K562 (cell line): ENCODE results near the gene SPTBN5.

Experiments used
- EGR1 ChIP-seq: fragments of 450-650 bp; conservative IDR thresholded peaks from 2 replicates; pipeline ENCODE4 v1.6.1; 2017; ENCODE audit warnings: mild to moderate bottlenecking
- FOXA1 ChIP-seq: fragments of 450-650 bp; IDR thresholded peaks from 2 replicates; pipeline ENCODE4 v1.6.1; 2016; ENCODE audit warnings: mild to moderate bottlenecking, borderline replicate concordance
- POLR2A ChIP-seq: fragments of 450-650 bp; conservative IDR thresholded peaks from 2 replicates; pipeline ENCODE4 v1.6.1; 2016
- POLR2AphosphoS5 ChIP-seq: IDR thresholded peaks from 2 replicates; pipeline ENCODE4 v1.6.1; 2011; ENCODE audit warnings: mild to moderate bottlenecking, low read depth, low read length, moderate library complexity; ENCODE audit not compliant: control insufficient read depth, insufficient read depth
- POLR2B ChIP-seq: fragments of 450-650 bp; IDR thresholded peaks from 2 replicates; pipeline ENCODE4 v1.6.1; 2018; ENCODE audit warnings: low read depth; ENCODE audit not compliant: partially characterized antibody
- RFX5 ChIP-seq: IDR thresholded peaks from 2 replicates; pipeline ENCODE4 v1.6.1; 2011; ENCODE audit warnings: low read depth, mild to moderate bottlenecking, improper control_type of control experiment, low read length
- SAP30 ChIP-seq: fragments of 200-600 bp; sonication (generic); IDR thresholded peaks from 2 replicates; pipeline ENCODE4 v1.6.1; 2012; ENCODE audit warnings: borderline replicate concordance, low read depth, mild to moderate bottlenecking, moderate library complexity, low read length, control low read depth, inconsistent platforms; ENCODE audit not compliant: insufficient read depth, poor library complexity, severe bottlenecking
- SMARCC2 ChIP-seq: fragments of 450-650 bp; IDR thresholded peaks from 2 replicates; pipeline ENCODE4 v1.6.1; 2017; ENCODE audit warnings: antibody characterized with exemption, moderate library complexity, mild to moderate bottlenecking, low read depth
- ZNF3 ChIP-seq: fragments of 250-450 bp; sonication (Bioruptor Pico); IDR thresholded peaks from 2 replicates; pipeline ENCODE4 v1.5.0; 2021; ENCODE audit warnings: mild to moderate bottlenecking, moderate library complexity
- TF ChIP-seq, protein P1 (sequence below), 2 experiments: fragments of 450-650 bp in 1 of 2; sonication (generic) in 1 of 2; formaldehyde crosslinking in 1 of 2; IDR thresholded peaks; 2 replicates each; pipeline versions ENCODE4 v1.7.1 to v1.9.0; 2016 to 2022; ENCODE audit warnings: inconsistent platforms in 1 of 2, mild to moderate bottlenecking in 1 of 2, missing genetic modification reagents in 1 of 2

DNA sequence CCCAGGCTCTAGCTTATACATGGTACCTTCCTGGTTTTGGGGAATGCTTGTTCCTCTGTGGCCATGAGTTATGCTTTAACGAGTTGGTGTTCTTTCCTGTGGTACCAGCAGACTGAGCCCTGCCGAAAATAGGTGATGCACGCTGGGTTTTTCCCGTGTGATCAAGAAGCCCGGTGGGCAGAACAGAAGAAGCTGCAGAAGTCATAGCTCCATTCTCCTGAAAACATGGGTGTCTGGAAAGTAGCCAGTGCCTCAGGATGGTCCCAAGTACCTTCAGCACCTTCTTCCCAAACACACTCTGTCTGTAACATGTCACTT is 94.4 kb downstream of the SPTBN5 start:
- TF ChIP-seq SAP30 = no peak
- no peak for TF ChIP-seq ZNF3 (CRISPR knock-in tag)
- no peak for TF ChIP-seq SMARCC2
- TF ChIP-seq POLR2AphosphoS5 = no peak
- TF ChIP-seq, protein P1, sequence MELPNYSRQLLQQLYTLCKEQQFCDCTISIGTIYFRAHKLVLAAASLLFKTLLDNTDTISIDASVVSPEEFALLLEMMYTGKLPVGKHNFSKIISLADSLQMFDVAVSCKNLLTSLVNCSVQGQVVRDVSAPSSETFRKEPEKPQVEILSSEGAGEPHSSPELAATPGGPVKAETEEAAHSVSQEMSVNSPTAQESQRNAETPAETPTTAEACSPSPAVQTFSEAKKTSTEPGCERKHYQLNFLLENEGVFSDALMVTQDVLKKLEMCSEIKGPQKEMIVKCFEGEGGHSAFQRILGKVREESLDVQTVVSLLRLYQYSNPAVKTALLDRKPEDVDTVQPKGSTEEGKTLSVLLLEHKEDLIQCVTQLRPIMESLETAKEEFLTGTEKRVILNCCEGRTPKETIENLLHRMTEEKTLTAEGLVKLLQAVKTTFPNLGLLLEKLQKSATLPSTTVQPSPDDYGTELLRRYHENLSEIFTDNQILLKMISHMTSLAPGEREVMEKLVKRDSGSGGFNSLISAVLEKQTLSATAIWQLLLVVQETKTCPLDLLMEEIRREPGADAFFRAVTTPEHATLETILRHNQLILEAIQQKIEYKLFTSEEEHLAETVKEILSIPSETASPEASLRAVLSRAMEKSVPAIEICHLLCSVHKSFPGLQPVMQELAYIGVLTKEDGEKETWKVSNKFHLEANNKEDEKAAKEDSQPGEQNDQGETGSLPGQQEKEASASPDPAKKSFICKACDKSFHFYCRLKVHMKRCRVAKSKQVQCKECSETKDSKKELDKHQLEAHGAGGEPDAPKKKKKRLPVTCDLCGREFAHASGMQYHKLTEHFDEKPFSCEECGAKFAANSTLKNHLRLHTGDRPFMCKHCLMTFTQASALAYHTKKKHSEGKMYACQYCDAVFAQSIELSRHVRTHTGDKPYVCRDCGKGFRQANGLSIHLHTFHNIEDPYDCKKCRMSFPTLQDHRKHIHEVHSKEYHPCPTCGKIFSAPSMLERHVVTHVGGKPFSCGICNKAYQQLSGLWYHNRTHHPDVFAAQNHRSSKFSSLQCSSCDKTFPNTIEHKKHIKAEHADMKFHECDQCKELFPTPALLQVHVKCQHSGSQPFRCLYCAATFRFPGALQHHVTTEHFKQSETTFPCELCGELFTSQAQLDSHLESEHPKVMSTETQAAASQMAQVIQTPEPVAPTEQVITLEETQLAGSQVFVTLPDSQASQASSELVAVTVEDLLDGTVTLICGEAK (IDR thresholded peaks at IDR 0.05) = no peak
- TF ChIP-seq, protein P1 (CRISPR knock-in tag; IDR thresholded peaks at IDR 0.05) = no peak
- no peak for TF ChIP-seq FOXA1
- TF ChIP-seq RFX5 = no peak
- TF ChIP-seq POLR2B = no peak
- TF ChIP-seq POLR2A = no peak
- TF ChIP-seq EGR1 = no peak
